GM23338 (cell line): ENCODE measurements around the gene TBC1D30. TPM values are rescaled to one million over a fixed set of nuclear protein-coding genes. Genes with fewer than 3 reads are reported as not detected.

Experiments used
- ATAC-seq: fragments of 200-7000 bp; cut with Tn5 transposase; 3 replicates; pipeline ENCODE4 v1.9.1; 2020
- DNase-seq: peaks from one replicate; pipeline ENCODE4 v3.0.0-alpha.2; 2015; ENCODE audit warnings: low spot score
- H2AFZ ChIP-seq: fragments of 200-600 bp; sonication (generic); 2 replicates; pipeline ENCODE4 v1.8.0; 2016; ENCODE audit warnings: antibody characterized with exemption, mild to moderate bottlenecking, moderate library complexity
- H3F3A ChIP-seq: fragments of 200-600 bp; sonication (generic); replicated peaks from 2 replicates; pipeline ENCODE4 v1.8.0; 2017; ENCODE audit warnings: antibody characterized with exemption, mixed run types, low read depth
- H3K27ac ChIP-seq: fragments of 200-600 bp; sonication (generic); 2 replicates; pipeline ENCODE4 v1.6.1; 2016; ENCODE audit warnings: low read depth
- H3K27me3 ChIP-seq: fragments of 200-600 bp; sonication (generic); 2 replicates; pipeline ENCODE4 v1.8.0; 2016; ENCODE audit warnings: mild to moderate bottlenecking, mixed run types, moderate library complexity; ENCODE audit not compliant: insufficient read depth
- H3K36me3 ChIP-seq: fragments of 200-600 bp; sonication (generic); 2 replicates; pipeline ENCODE4 v1.8.0; 2016; ENCODE audit warnings: mild to moderate bottlenecking; ENCODE audit not compliant: insufficient read depth
- H3K4me1 ChIP-seq: fragments of 200-600 bp; sonication (generic); 2 replicates; pipeline ENCODE4 v1.8.0; 2016; ENCODE audit warnings: mild to moderate bottlenecking, moderate library complexity; ENCODE audit not compliant: insufficient read depth
- H3K4me2 ChIP-seq: fragments of 200-600 bp; sonication (generic); 2 replicates; pipeline ENCODE4 v1.7.1; 2017; ENCODE audit warnings: mixed run types
- H3K4me3 ChIP-seq: fragments of 200-600 bp; sonication (generic); 2 replicates; pipeline ENCODE4 v1.6.1; 2016; ENCODE audit warnings: mixed run types
- H3K79me2 ChIP-seq: fragments of 200-600 bp; sonication (generic); replicated peaks from 2 replicates; pipeline ENCODE4 v1.8.0; 2017; ENCODE audit warnings: mild to moderate bottlenecking; ENCODE audit not compliant: insufficient read depth
- H3K9me2 ChIP-seq: fragments of 200-600 bp; sonication (generic); 2 replicates; pipeline ENCODE4 v1.8.0; 2017; ENCODE audit not compliant: insufficient read depth
- H4K20me1 ChIP-seq: fragments of 200-600 bp; sonication (generic); replicated peaks from 2 replicates; pipeline ENCODE4 v1.8.0; 2017; ENCODE audit warnings: mild to moderate bottlenecking; ENCODE audit not compliant: insufficient read depth
- H3K27ac Mint-ChIP-seq: 2 replicates; pipeline ENCODE4 v1.8.0; 2020; ENCODE audit warnings: inconsistent platforms, mild to moderate bottlenecking, moderate library complexity, mixed read lengths
- H3K27me3 Mint-ChIP-seq: 3 replicates; pipeline ENCODE4 v1.8.0; 2022; ENCODE audit warnings: low read depth, mild to moderate bottlenecking, moderate library complexity, mixed read lengths, inconsistent platforms; ENCODE audit not compliant: insufficient read depth, poor library complexity
- H3K36me3 Mint-ChIP-seq: 3 replicates; pipeline ENCODE4 v1.8.0; 2021; ENCODE audit warnings: low read depth, mild to moderate bottlenecking, inconsistent platforms, moderate library complexity, mixed read lengths
- H3K4me1 Mint-ChIP-seq: 3 replicates; pipeline ENCODE4 v1.8.0; 2020; ENCODE audit warnings: mild to moderate bottlenecking, inconsistent platforms, mixed read lengths
- H3K4me3 Mint-ChIP-seq: 3 replicates; pipeline ENCODE4 v1.8.0; 2021; ENCODE audit warnings: moderate library complexity, mild to moderate bottlenecking, inconsistent platforms, mixed read lengths
- H3K9me3 Mint-ChIP-seq: 3 replicates; pipeline ENCODE4 v1.8.0; 2020; ENCODE audit warnings: moderate library complexity, mild to moderate bottlenecking, inconsistent platforms, mixed read lengths
- CREB1 ChIP-seq: fragments of 250-450 bp; sonication (Bioruptor Pico); IDR thresholded peaks from 2 replicates; pipeline ENCODE4 v1.5.0; 2020; ENCODE audit warnings: low read depth, mild to moderate bottlenecking, moderate library complexity
- CTCF ChIP-seq, 2 experiments: fragments of 200-600 bp in 1 of 2; sonication (generic) in 1 of 2; conservative IDR thresholded peaks; 2 replicates each; pipeline versions ENCODE4 v1.5.1 to v1.6.1; 2016 to 2017; ENCODE audit warnings: antibody characterized with exemption in 2 of 2, low read depth in 2 of 2, mild to moderate bottlenecking in 2 of 2, moderate library complexity in 1 of 2
- ETS1 ChIP-seq: IDR thresholded peaks from 2 replicates; pipeline ENCODE4 v1.6.1; 2016; ENCODE audit warnings: antibody characterized with exemption
- EZH2 ChIP-seq: fragments of 200-600 bp; sonication (generic); IDR thresholded peaks from one replicate; pipeline ENCODE4 v1.8.0; 2017; ENCODE audit warnings: antibody characterized with exemption, mild to moderate bottlenecking, low read depth; ENCODE audit not compliant: unreplicated experiment
- EZH2phosphoT487 ChIP-seq: fragments of 200-600 bp; sonication (generic); IDR thresholded peaks from one replicate; pipeline ENCODE4 v1.8.1; 2018; ENCODE audit warnings: antibody characterized with exemption; ENCODE audit not compliant: unreplicated experiment
- JUNB ChIP-seq: IDR thresholded peaks from one replicate; pipeline ENCODE4 v1.6.1; 2016; ENCODE audit warnings: antibody characterized with exemption; ENCODE audit not compliant: unreplicated experiment
- NANOG ChIP-seq: IDR thresholded peaks from 2 replicates; pipeline ENCODE4 v1.6.1; 2016; ENCODE audit warnings: antibody characterized with exemption, borderline replicate concordance
- POLR2AphosphoS5 ChIP-seq: IDR thresholded peaks from 2 replicates; pipeline ENCODE4 v1.6.1; 2016; ENCODE audit warnings: antibody characterized with exemption, low read depth
- REST ChIP-seq: IDR thresholded peaks from one replicate; pipeline ENCODE4 v1.6.1; 2018; ENCODE audit warnings: antibody characterized with exemption; ENCODE audit not compliant: unreplicated experiment
- STAT1 ChIP-seq: IDR thresholded peaks from one replicate; pipeline ENCODE4 v1.6.1; 2016; ENCODE audit warnings: antibody characterized with exemption; ENCODE audit not compliant: unreplicated experiment
- ZNF114 ChIP-seq: fragments of 250-450 bp; sonication (Bioruptor Pico); IDR thresholded peaks from 2 replicates; pipeline ENCODE4 v1.5.0; 2020; ENCODE audit warnings: mild to moderate bottlenecking, moderate library complexity
- ZNF331 ChIP-seq: fragments of 250-450 bp; sonication (Bioruptor Pico); IDR thresholded peaks from 2 replicates; pipeline ENCODE4 v1.5.0; 2020; ENCODE audit warnings: low read depth, mild to moderate bottlenecking, moderate library complexity
- ZNF462 ChIP-seq: fragments of 250-450 bp; sonication (Bioruptor Pico); IDR thresholded peaks from 2 replicates; pipeline ENCODE4 v1.5.0; 2020; ENCODE audit warnings: mild to moderate bottlenecking, moderate library complexity
- polyA plus RNA-seq: library from polyadenylated mRNA; unstranded; fragments of >200 nt; fragmentation: Nextera tagmentation; extraction: Ambion mirVana; gene quantifications from 2 replicates; pipeline ENCODE4 v1.2.1, GENCODE V29; 2016
- total RNA-seq: library from RNA; depleted of rRNA; stranded (reverse); fragments of >200 nt; shearing (Covaris generic); gene quantifications from 2 replicates; pipeline ENCODE4 v1.2.3, GENCODE V29; 2014

Gene TBC1D30
- total and polyA plus RNA-seq, 2 experiments from 2014 or later = 2.9 to 9.6 TPM

DNA sequence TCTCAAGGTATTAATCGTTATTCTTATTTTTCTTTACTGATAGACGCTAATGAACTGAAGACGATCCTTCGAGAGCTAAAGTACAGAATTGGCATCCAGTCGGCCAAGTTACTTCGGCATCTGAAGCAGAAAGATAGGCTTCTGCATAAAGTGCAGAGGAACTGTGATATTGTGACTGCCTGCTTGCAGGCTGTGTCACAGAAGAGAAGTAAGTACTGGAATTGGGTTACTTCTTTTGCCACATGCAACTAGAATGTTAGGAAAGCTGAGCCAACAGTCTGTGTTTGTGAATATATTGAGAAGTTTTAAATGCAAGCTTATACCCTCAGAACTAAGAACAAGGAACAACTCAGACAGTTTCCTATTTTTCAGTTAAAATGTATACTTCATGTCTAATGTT, 38.6 kb upstream of the TBC1D30 start:
- Histone ChIP-seq H4K20me1 (no peaks in the 10 kb centered on the region; the same call in 1 of the 2 replicates), H3K27ac (no peak overlapping the region; the same call in 1 of the 2 replicates), H3K4me3 (no peak overlapping the region), H3K4me1 (peaks cover 30% of the 10 kb centered on the region), H3K79me2 (no peaks in the 10 kb centered on the region), H3K36me3 (no peaks in the 10 kb centered on the region), H3K27me3 (peaks cover 28% of the 10 kb centered on the region), H3K4me2 (no peak overlapping the region), H2AFZ (no peak overlapping the region), H3F3A (peaks cover 5% of the 10 kb centered on the region), H3K9me2 (no peaks in the 10 kb centered on the region)
- Mint-ChIP-seq H3K27me3 (peaks cover 14% of the 10 kb centered on the region), H3K27ac (no peak overlapping the region), H3K4me1 (peaks cover 17% of the 10 kb centered on the region), H3K36me3 (no peaks in the 10 kb centered on the region; the same call in 2 of the 3 replicates), H3K9me3 (no peaks in the 10 kb centered on the region), H3K4me3 (no peak overlapping the region)
- TF ChIP-seq ZNF462 (CRISPR knock-in tag) (no peak), REST (no peak), JUNB (no peak), STAT1 (no peak), ZNF331 (CRISPR knock-in tag) (no peak), CREB1 (CRISPR knock-in tag) (no peak), EZH2 (no peak), POLR2AphosphoS5 (no peak), NANOG (no peak), EZH2phosphoT487 (no peak), ETS1 (no peak), CTCF (conservative IDR thresholded peaks at IDR 0.05; ENCODE audit: low read depth in 2 of 2) (no peak), ZNF114 (CRISPR knock-in tag) (no peak)
- DNase-seq (no peak), ATAC-seq (no peak)
